ENCODE results near the gene NT5DC3.

NT5DC3 gene

DNA sequence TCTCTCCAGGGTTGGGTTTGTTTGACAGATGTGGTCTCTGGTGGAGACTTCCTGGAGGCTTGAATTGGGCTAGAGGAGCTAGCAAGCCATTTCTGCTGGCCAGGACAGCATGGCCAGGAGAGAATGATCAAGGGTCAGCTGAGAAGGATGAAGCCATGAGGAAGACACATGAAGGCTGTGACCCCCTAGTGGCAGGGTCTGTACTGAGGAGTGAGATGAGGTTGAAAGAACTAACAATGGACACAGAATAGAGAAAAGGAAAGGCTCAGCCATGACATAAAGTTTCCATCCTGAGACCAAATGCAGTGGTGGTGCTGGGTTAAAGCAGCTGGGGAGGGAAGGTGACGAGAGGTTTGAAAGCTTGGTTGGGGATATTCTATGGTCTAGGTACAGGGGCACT lies 89.9 kb downstream of the NT5DC3 start:
- Mint-ChIP-seq H3K36me3 (peaks cover 2% of the 10 kb centered on the region), H3K4me1 (ENCODE audit: low read depth) (no peaks in the 10 kb centered on the region), H3K4me3 (no peak overlapping the region), H3K27me3 (peaks cover 4% of the 10 kb centered on the region), H3K9me3 (ENCODE audit: low read depth) (no peaks in the 10 kb centered on the region), H3K27ac (no peak overlapping the region)

DNA sequence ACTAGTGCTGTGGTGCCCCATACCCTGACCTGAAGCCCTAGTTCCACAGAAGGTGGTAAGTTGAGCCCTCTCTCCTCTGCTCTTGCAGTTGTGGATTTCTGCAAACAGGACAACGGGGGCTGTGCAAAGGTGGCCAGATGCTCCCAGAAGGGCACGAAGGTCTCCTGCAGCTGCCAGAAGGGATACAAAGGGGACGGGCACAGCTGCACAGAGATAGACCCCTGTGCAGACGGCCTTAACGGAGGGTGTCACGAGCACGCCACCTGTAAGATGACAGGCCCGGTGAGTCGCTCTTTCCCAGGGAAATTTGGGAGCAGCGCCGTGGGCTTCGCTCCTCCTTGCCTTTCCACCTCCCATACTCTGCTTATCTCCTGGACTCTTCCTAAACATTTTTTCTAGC lies 92.2 kb downstream of the NT5DC3 start:
- Mint-ChIP-seq H3K27ac (no peak overlapping the region), H3K36me3 (peaks cover 2% of the 10 kb centered on the region), H3K27me3 (peaks cover 4% of the 10 kb centered on the region), H3K9me3 (ENCODE audit: low read depth) (no peaks in the 10 kb centered on the region), H3K4me3 (no peak overlapping the region), H3K4me1 (ENCODE audit: low read depth) (no peaks in the 10 kb centered on the region)

DNA sequence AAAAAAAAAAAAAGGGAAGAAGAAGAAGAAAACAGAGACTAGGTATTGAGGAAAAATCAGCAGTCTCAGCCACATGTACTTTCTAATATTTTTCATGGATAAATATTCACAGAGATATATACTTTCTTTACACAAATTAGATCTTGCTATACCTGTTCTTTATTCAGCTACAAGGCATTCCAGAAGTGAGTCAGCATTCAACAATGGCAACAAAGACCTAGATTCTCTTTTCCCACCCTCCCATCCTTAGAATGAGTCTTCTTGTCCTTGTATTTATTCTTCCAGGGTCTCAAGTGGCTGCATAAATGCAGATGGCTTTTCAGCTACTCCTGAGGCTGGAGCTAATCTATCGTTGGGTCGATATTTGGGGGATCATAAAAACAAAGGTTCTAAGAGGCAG lies 93.0 kb downstream of the NT5DC3 start:
- H3K27me3 Mint-ChIP-seq: peaks cover 4% of the 10 kb centered on the region
- H3K27ac Mint-ChIP-seq: no peak overlapping the region
- H3K4me1 Mint-ChIP-seq (ENCODE audit: low read depth): no peaks in the 10 kb centered on the region
- no peak overlapping the region for H3K4me3 Mint-ChIP-seq
- H3K36me3 Mint-ChIP-seq: peaks cover 2% of the 10 kb centered on the region
- H3K9me3 Mint-ChIP-seq (ENCODE audit: low read depth): no peaks in the 10 kb centered on the region

DNA sequence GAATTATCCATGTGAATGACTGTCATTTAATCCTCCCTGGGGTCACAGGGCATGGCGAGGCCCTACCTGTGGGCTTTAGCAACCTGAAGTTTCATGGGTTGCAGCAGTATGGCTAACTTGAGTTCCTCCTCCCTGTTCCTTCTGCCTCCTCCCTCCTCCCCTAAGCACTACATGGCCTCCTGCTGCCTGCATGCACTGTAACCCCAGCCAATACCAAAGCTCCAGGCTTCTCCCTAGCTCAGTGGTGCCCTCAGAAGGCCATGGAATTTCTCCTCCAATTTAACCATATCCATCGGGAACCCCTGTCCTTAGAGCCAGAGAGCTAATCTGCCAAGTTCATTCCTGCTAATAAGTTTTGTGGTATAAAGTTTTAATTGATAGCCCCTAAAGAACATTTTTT lies 95.1 kb downstream of the NT5DC3 start:
- Mint-ChIP-seq H3K4me1 (ENCODE audit: low read depth) (no peaks in the 10 kb centered on the region), H3K27me3 (no peaks in the 10 kb centered on the region), H3K27ac (no peak overlapping the region), H3K36me3 (no peaks in the 10 kb centered on the region), H3K9me3 (ENCODE audit: low read depth) (no peaks in the 10 kb centered on the region), H3K4me3 (no peak overlapping the region)

DNA sequence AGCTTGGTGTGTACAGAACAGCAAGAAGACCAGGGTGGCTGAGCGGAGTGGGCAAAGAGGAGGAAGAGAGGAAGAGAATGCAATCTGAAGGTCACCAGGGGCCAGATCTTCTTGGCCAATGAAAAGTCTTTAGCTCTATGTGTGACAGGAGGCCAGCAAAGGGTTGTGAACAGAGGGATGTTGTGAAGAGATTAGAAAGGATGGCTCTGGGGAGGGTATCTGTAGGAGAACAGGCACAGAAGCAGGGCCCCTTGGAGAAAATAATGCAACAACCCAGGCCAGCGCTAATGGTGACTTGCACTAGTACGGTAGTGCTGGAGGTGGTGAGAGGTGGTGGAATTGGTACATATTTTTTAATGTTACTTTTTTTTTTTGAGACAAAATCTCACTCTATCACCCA lies 97.2 kb downstream of the NT5DC3 start:
- Mint-ChIP-seq H3K4me3 (no peak overlapping the region), H3K9me3 (ENCODE audit: low read depth) (no peaks in the 10 kb centered on the region), H3K27ac (no peak overlapping the region), H3K4me1 (ENCODE audit: low read depth) (no peaks in the 10 kb centered on the region), H3K27me3 (no peaks in the 10 kb centered on the region), H3K36me3 (no peaks in the 10 kb centered on the region)

DNA sequence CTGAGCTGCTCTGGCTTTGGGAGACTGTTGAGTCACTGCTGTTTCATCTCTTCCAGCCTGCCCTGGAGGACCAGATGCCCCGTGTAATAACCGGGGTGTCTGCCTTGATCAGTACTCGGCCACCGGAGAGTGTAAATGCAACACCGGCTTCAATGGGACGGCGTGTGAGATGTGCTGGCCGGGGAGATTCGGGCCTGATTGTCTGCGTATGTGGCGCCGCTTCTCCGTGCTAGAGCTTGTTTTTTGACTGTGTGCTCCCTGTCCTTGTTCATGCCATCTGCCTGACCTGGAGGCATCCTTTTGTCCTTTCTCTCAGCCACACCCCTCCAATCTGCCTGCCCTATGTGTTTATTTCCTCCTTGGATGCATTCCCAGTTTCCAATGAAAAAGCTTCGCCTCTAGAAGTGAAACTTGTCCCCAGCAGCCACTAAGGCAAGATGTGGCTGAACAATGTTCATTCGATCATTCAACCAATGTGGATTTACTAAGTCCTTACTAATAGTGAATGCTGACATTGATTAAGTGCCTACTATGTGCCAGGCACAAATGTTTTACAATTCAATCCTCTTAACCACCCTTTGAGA lies 98.6 kb downstream of the NT5DC3 start:
- no peak overlapping the region for H3K27ac Mint-ChIP-seq
- no peaks in the 10 kb centered on the region for H3K9me3 Mint-ChIP-seq (ENCODE audit: low read depth)
- no peaks in the 10 kb centered on the region for H3K27me3 Mint-ChIP-seq
- H3K36me3 Mint-ChIP-seq: no peaks in the 10 kb centered on the region
- no peaks in the 10 kb centered on the region for H3K4me1 Mint-ChIP-seq (ENCODE audit: low read depth)
- H3K4me3 Mint-ChIP-seq: no peak overlapping the region

DNA sequence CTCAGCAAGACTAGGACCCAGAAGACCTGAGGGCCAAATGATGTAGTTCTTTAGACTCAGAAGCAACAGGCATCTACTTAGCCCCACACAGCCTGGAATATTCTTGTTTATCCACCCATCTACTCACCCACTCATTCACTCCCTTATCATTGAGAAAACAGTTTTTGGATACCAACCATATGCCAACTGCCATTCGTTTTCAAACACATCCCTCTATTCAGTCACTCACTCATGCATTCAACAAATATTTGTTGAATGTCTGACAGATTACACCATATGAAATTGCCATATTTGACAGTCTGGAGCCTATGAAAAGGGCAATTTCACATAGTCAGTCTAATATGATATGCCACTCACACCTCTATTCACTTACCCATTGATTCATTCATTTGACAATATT lies 103.2 kb downstream of the NT5DC3 start:
- H3K9me3 Mint-ChIP-seq (ENCODE audit: low read depth): no peaks in the 10 kb centered on the region
- no peak overlapping the region for H3K4me3 Mint-ChIP-seq
- no peaks in the 10 kb centered on the region for H3K4me1 Mint-ChIP-seq (ENCODE audit: low read depth)
- no peaks in the 10 kb centered on the region for H3K36me3 Mint-ChIP-seq
- no peaks in the 10 kb centered on the region for H3K27me3 Mint-ChIP-seq
- H3K27ac Mint-ChIP-seq: no peak overlapping the region

DNA sequence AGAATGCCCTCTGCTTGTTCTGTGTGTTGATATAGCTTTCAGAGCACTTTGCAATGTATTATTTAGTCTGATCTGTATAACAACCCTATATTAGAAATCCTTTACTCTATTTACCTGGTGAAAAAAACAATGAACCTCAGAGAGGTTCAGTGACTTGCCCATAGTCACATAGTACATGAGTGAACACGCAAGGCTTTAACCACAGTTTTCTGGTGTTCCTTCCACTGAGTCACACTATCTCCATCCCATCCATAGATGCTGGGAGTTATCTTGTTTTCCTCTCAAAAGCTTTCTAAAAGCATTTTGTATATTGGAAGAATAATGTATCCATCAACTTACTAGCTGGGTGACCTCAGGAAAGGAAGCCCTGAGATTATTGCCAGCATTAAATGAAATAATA lies 104.5 kb downstream of the NT5DC3 start:
- Mint-ChIP-seq H3K4me1 (ENCODE audit: low read depth) (no peaks in the 10 kb centered on the region), H3K36me3 (peaks cover 2% of the 10 kb centered on the region), H3K27me3 (peaks cover 2% of the 10 kb centered on the region), H3K27ac (no peak overlapping the region), H3K4me3 (no peak overlapping the region), H3K9me3 (ENCODE audit: low read depth) (peaks cover 2% of the 10 kb centered on the region)

DNA sequence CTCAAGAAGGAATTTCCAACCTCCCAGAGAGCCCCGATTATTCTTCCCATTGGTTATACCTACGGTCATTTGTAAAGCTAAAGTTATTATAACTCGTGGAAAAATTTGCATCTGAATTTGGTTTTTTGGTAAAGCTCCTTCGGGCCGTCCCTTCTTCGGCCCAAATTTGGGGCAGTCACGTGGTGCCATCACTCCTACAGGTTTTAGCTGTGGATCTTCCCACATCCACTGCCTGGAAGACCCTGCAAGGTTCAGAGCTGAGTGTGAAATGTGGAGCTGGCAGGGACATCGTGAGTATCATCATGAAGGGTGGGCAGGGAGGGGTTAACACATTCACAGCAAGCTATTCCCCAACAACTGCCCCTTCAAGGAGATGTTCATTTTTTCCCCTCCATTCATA lies 105.7 kb downstream of the NT5DC3 start:
- no peak overlapping the region for H3K27ac Mint-ChIP-seq
- peaks cover 3% of the 10 kb centered on the region for H3K27me3 Mint-ChIP-seq
- peaks cover 5% of the 10 kb centered on the region for H3K9me3 Mint-ChIP-seq (ENCODE audit: low read depth)
- no peak overlapping the region for H3K4me3 Mint-ChIP-seq
- peaks cover 2% of the 10 kb centered on the region for H3K36me3 Mint-ChIP-seq
- no peaks in the 10 kb centered on the region for H3K4me1 Mint-ChIP-seq (ENCODE audit: low read depth)

DNA sequence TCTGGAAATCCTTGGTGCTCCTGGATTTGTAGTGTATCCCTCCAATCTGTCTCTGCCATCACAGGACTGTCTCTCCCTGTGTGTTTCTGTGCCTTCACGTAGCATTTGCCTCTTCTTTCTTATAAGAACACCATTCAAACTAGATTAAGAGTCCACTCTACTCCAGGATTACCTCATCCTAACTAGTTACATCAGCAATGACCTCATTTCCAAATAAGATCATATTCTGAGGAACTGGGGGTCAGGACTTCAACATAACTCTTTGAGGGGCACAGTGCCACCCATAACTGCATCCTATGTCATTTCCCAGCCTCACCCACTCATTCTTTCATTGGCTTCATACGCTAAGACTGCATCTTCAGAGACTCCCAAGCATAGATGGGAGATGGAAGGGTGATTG lies 106.2 kb downstream of the NT5DC3 start:
- Mint-ChIP-seq H3K9me3 (ENCODE audit: low read depth) (peaks cover 5% of the 10 kb centered on the region), H3K36me3 (peaks cover 2% of the 10 kb centered on the region), H3K27me3 (peaks cover 3% of the 10 kb centered on the region), H3K27ac (no peak overlapping the region), H3K4me3 (no peak overlapping the region), H3K4me1 (ENCODE audit: low read depth) (no peaks in the 10 kb centered on the region)

DNA sequence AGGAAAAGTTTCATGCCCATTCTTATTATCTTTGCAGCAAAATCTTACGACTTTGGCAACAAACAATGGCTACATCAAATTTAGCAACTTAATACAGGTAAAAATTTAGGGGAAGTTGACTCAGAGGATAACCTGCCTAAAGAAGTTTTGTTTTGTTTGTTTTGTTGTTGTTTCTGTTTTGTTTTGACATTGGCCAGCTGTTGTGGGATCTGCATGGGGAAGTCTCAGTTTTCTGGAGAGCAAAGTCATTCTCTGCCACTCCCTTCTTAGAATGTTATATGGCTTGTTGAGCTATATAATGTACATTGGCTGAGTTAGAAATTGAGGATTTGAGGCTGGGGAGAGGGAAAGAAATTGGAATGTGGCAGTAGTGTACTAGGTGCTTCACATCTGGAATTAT lies 109.5 kb downstream of the NT5DC3 start:
- Mint-ChIP-seq H3K4me3 (no peak overlapping the region), H3K36me3 (peaks cover 2% of the 10 kb centered on the region), H3K27me3 (peaks cover 3% of the 10 kb centered on the region), H3K4me1 (ENCODE audit: low read depth) (no peaks in the 10 kb centered on the region), H3K9me3 (ENCODE audit: low read depth) (peaks cover 5% of the 10 kb centered on the region), H3K27ac (no peak overlapping the region)

DNA sequence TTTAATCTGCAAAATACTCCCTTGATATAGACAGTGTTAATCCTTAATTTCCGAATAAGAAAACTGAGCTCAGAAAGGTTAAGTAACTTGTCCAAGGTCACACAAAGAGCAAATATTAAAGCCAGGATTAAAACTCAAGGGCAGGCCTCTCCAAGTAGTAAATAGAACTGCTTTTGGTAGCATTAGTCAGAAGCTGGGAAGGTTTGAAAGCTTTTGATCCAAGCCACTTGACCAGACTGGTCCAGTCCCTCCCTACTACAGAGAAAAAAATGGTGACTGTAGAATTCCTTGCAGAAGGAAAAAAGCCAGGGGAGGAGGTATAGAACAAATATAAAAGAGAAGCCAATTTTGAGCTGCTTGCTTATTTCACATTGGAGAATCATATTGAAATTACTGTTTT lies 111.5 kb downstream of the NT5DC3 start:
- H3K27ac Mint-ChIP-seq: no peak overlapping the region
- peaks cover 2% of the 10 kb centered on the region for H3K36me3 Mint-ChIP-seq
- H3K27me3 Mint-ChIP-seq: peaks cover 3% of the 10 kb centered on the region
- peaks cover 5% of the 10 kb centered on the region for H3K9me3 Mint-ChIP-seq (ENCODE audit: low read depth)
- H3K4me3 Mint-ChIP-seq: no peak overlapping the region
- H3K4me1 Mint-ChIP-seq (ENCODE audit: low read depth): no peaks in the 10 kb centered on the region

DNA sequence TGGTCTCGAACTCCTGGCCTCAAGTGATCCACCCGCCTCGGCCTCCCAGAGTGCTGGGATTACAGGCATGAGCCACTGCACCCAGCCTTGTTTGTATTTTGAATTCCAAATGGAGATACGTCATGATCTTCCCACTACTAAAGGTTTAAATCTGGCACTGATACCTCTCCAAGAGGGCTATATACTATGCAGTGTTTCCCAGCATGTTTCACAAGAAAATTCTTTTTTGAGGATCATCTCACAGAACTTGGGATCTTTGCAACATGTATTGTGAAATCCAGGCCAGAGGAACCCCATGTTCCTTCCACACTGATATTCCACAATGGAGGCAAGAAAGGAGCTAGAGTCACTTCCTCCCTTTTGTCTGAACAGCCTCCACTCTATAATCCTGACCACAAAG lies 112.7 kb downstream of the NT5DC3 start:
- H3K27me3 Mint-ChIP-seq: peaks cover 3% of the 10 kb centered on the region
- H3K4me3 Mint-ChIP-seq: no peak overlapping the region

DNA sequence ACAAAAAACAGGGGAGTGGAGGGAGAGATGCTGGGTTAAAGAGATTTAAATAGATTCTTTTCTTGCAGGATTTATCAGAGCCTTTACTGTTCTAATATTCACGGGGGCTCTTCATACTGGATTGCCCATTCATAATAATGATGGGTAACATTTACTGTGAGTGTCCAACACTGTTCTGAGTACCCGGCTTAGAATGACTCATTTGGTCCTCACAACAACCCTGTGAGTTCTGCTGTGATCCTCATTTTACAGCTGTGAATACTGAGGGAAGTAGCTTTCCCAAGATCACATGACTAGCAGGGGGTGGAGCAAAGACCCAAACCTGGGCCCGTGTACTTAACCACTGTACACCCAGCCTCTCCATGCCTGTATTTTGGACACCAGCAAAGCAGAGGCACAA lies 113.4 kb downstream of the NT5DC3 start:
- Mint-ChIP-seq H3K4me3 (no peak overlapping the region), H3K4me1 (ENCODE audit: low read depth) (no peaks in the 10 kb centered on the region), H3K27ac (no peak overlapping the region), H3K27me3 (peaks cover 3% of the 10 kb centered on the region), H3K9me3 (ENCODE audit: low read depth) (peaks cover 5% of the 10 kb centered on the region), H3K36me3 (peaks cover 2% of the 10 kb centered on the region)

More for the DNA sequence above, 112.7 kb downstream of the NT5DC3 start:
- Mint-ChIP-seq H3K9me3 (ENCODE audit: low read depth) (peaks cover 5% of the 10 kb centered on the region), H3K36me3 (peaks cover 2% of the 10 kb centered on the region), H3K4me1 (ENCODE audit: low read depth) (no peaks in the 10 kb centered on the region), H3K27ac (no peak overlapping the region)

DNA sequence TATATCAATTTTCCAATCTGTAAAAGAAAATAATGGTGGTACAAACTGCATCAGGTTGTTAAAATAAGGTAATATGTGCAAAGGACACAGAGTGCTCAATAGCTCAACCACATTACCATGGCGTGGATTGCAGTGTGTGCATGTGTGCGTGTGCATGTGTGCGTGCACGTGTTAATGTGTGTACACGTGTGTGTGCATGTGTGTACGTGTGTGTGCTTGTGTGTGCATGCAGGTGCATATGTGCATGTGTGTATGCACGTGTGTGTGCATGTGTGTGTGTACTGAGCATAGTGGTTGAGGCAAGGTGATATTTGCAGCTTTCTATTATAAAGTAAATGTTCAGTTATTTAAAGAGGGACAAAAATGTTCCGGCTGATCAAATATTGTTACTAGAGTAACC lies 115.6 kb downstream of the NT5DC3 start:
- Mint-ChIP-seq H3K36me3 (no peaks in the 10 kb centered on the region), H3K9me3 (ENCODE audit: low read depth) (no peaks in the 10 kb centered on the region), H3K27ac (no peak overlapping the region), H3K4me3 (no peak overlapping the region), H3K27me3 (no peaks in the 10 kb centered on the region), H3K4me1 (ENCODE audit: low read depth) (no peaks in the 10 kb centered on the region)
